Measurements from ENCODE around the gene DUSP12. TPM values are rescaled to one million over a fixed set of nuclear protein-coding genes. Genes with fewer than 3 reads are reported as not detected.
"Not testable (repeated sequence)": the region's sequence is repeated elsewhere in the genome, so short reads cannot be mapped to it uniquely, and the experiment has no call there.

The DUSP12 gene
- total RNA-seq, 3 donors from 2014 or later: 41.7 to 45.1 (median 41.7) TPM

DNA sequence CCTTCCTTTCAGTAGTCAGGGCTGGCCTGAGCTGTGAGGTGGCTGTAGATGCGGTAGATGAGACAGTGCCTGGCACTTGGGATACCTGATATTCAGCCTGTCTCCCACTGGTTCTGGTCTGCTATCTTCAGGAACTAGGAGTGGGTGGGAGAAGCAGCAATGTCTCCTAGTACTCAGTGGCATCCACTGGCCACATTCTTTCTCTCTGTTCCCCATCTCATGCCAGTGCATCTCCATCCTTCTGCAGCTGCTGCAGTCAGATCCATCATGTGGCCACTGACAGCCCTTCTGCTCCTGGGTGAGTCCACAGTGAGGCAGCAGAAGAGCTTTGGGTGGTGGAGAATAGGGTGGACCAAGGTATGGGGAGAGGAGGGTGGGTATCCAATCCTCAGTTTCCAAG lies 27.2 kb upstream of the DUSP12 start:
- H3K4me3 Mint-ChIP-seq: no peak overlapping the region
- DNase-seq: no peak

DNA sequence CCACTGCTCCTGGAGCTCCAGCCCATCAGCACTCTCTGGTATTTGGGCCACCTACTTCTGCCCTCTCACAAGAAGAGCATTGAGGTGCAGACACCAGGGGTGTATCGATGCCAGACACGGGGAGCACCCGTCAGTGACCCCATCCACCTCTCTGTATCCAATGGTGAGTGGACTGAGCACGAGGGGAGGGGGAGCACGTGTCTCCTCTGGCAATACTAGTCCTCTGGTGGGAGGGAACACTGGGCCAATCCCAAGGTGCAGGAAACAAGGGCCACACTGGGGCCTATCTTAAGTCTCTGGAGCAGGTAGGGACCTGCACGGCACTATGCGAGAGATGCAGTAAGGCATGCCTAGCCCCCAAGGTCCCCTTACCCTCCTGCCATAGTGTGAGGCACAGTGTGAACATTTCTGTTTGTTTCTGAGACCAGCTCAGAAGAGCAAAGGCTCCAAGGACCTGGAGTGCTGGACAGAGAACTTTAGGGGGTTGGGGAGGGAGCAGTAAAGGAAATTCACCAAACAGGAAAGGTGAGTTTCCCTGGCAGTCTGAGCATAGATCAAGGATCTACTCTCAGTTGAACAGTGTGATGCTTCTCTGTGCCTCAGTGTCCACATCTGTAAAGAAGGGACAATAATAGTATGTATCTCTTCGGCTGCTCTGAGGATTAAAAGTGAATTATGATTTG lies 26.0 kb upstream of the DUSP12 start:
- Mint-ChIP-seq H3K27me3 (ENCODE audit: low read depth) (peaks cover 6% of the 10 kb centered on the region), H3K4me1 (ENCODE audit: low read depth) (peaks cover 33% of the 10 kb centered on the region), H3K4me3 (no peak overlapping the region), H3K36me3 (ENCODE audit: insufficient read depth) (no peaks in the 10 kb centered on the region), H3K9me3 (no peaks in the 10 kb centered on the region)
- no peak for ATAC-seq
- no peak for DNase-seq

More for the DNA sequence above, 27.2 kb upstream of the DUSP12 start:
- no peak for ATAC-seq
- Mint-ChIP-seq H3K4me1 (ENCODE audit: low read depth) (peaks cover 24% of the 10 kb centered on the region), H3K9me3 (no peaks in the 10 kb centered on the region), H3K27me3 (ENCODE audit: low read depth) (peaks cover 6% of the 10 kb centered on the region), H3K36me3 (ENCODE audit: insufficient read depth) (no peaks in the 10 kb centered on the region)

DNA sequence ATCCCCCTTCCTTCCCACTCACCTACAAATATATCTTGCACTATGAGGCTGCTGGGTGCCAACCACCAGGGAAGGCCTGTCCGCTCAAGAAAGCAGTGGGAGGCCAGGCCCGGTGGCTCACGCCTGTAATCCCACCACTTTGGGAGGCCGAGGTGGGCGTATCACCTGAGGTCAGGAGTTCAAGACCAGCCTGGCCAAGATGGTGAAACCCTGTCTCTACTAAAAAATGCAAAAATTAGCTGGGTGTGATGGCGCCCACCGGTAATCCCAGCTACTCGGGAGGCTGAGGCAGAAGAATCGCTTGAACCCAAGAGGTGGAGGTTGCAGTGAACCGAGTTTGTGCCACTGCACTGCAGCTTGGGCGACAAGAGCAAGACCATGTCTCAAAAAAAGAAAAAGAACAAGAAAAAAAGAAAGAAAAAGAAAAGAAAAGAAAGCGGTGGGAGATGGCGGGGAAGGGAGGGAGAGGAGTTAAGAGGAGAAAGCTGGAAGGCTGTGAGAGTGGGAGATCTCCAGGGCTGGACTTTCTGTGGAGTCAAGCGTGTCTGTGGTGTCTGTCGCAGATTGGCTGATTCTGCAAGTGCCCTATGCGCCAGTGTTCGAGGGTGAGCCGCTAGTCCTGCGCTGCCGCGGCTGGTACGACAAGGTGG lies 24.2 kb upstream of the DUSP12 start:
- H3K27me3 Mint-ChIP-seq (ENCODE audit: low read depth): not testable (repeated sequence)

DNA sequence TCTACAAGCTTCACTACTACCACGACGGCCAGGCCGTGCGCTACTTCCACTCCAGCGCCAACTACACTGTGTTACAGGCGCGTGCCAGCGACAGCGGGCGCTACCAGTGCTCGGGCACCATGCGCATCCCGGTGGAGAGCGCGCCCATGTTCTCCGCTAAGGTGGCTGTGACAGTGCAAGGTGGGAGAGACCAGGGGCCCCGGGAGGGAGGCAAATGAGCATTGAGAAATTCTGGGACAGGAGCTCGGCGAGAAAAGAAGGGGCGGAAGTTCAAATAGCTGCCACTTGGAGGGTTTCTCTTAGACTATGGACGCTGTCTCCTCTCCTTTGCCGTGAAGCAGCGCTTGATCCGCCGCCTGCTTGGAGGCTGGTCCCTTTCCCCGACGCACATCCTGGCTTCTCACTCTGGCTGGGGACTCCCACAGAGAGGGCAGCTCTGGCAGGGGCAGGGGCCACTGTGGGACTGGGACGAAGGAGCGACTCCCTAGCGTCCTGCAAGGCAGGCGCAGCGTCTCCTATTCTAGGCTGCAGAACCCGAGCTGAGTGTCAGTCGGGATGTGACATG lies 23.6 kb upstream of the DUSP12 start:
- no peaks in the 10 kb centered on the region for H3K36me3 Mint-ChIP-seq (ENCODE audit: insufficient read depth)
- peaks cover 6% of the 10 kb centered on the region for H3K27me3 Mint-ChIP-seq (ENCODE audit: low read depth)
- peaks cover 51% of the 10 kb centered on the region for H3K4me1 Mint-ChIP-seq (ENCODE audit: low read depth)
- peak overlapping the region; percentile 90 for H3K4me3 Mint-ChIP-seq
- DNase-seq: peak; percentile 15
- ATAC-seq: peak; percentile 16 to 44
- H3K9me3 Mint-ChIP-seq: no peaks in the 10 kb centered on the region

More for the DNA sequence above, 24.2 kb upstream of the DUSP12 start:
- not testable (repeated sequence) for H3K9me3 Mint-ChIP-seq; DNase-seq; ATAC-seq; H3K36me3 Mint-ChIP-seq (ENCODE audit: insufficient read depth)
- H3K4me3 Mint-ChIP-seq: peak overlapping the region; percentile 90
- H3K4me1 Mint-ChIP-seq (ENCODE audit: low read depth): peaks cover 45% of the 10 kb centered on the region

DNA sequence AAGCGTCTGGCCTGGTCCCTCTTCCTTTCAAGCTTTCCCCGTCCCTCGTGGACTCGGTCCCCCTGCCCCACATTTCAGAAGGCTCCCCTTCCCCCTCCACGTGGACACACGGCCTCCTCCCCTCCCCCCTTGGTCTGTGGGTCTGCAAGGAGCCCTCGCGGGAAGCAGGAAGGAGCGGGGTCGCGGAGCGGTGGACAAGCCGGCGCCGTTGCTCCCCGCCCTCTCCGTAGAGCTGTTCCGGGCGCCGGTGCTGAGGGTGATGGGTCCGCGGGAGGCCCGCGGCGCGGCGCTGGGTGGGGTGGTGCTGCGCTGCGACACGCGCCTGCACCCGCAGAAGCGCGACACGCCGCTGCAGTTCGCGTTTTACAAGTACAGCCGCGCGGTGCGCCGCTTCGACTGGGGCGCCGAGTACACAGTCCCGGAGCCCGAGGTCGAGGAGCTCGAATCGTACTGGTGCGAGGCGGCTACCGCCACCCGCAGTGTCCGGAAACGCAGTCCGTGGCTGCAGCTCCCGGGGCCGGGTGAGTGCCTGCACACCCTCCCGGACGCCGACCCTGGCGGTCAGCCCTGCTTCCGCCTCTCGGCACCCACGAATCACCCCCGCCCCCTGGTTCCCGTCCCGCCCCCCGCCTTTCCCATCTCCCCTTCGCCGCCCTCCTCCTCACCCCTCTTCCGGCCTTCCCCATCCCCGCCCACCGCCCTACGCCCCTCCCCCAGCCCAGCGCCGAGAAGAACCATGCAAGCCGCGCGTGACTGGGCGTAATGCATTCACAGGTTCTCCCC lies 22.9 kb upstream of the DUSP12 start:
- DNase-seq (peak; percentile 63), ATAC-seq (peak; percentile 57 to 61)
- H3K27me3 Mint-ChIP-seq (ENCODE audit: low read depth): peaks cover 9% of the 10 kb centered on the region
- peaks cover 57% of the 10 kb centered on the region for H3K4me1 Mint-ChIP-seq (ENCODE audit: low read depth)
- H3K9me3 Mint-ChIP-seq: no peaks in the 10 kb centered on the region
- peak overlapping the region; percentile 90 for H3K4me3 Mint-ChIP-seq
- H3K36me3 Mint-ChIP-seq (ENCODE audit: insufficient read depth): no peaks in the 10 kb centered on the region

DNA sequence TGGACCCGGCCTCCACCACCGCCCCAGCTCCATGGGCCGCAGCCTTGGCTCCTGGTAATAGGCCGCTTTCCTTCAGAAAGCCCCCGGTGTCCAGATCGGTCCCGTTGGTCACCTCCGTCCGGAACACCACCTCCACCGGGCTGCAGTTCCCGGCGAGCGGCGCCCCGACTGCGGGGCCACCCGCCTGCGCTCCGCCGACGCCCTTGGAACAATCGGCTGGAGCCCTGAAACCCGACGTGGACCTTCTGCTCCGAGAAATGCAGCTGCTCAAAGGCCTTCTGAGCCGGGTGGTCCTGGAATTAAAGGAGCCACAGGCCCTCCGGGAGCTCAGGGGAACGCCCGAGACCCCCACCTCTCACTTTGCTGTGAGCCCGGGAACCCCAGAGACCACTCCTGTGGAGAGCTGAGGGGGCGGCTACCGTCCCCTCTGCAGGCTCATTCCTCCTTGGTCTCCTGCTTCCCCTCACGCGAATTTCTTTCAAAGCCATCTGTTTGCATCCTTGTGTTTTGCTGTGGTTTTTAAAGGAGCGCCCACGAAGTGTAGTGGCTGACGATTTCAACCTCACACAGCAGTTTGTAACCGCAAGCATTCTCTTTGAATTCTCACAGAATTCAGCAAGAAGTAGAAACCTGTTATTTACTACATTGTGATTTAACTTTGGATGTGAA lies 22.2 kb upstream of the DUSP12 start:
- ATAC-seq (peak; percentile 23 to 46), DNase-seq (no peak)
- Mint-ChIP-seq H3K4me1 (ENCODE audit: low read depth) (peaks cover 52% of the 10 kb centered on the region), H3K27me3 (ENCODE audit: low read depth) (peaks cover 9% of the 10 kb centered on the region), H3K9me3 (no peaks in the 10 kb centered on the region), H3K36me3 (ENCODE audit: insufficient read depth) (no peaks in the 10 kb centered on the region), H3K4me3 (peak overlapping the region; percentile 90)

DNA sequence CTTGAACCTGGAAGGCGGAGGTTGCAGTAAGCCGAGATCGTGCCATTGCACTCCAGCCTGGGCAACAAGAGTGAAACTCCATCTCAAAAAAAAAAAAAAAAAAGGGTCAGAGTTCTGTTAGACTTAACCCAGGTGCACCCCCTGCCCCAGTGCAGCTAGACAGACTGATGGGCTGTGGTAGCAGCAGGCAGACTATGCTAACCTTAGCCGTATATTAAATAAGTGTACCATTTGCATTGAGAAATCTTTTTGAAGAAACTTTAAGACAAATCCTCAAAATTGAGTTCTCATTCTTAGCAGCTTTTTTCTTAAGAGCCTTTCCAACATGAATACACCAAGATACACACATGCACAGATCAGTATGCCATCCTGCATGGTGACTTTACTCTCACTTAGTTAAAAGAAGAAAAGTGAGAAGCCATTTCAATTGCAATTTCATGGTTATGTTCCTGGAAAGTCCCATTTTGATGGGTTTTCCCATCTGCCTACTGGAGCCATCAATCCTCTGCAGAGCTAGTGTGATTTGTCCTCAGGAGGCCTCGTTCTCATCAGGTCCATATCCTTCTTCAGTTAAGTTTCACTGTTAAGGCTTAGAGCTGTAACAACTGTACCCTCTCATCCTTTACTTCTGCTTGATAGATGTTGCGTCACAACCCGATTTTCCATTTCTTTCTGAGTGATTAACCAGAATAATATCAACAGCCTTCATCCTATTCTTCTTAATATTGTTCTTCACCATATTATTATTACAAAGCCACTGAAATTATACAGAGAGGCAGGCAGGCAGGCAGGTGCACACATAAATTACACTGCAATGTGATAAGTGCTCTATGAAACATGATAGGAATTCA lies 21.0 kb upstream of the DUSP12 start:
- no peak for ATAC-seq
- peaks cover 52% of the 10 kb centered on the region for H3K4me1 Mint-ChIP-seq (ENCODE audit: low read depth)
- DNase-seq: no peak
- no peaks in the 10 kb centered on the region for H3K9me3 Mint-ChIP-seq
- H3K36me3 Mint-ChIP-seq (ENCODE audit: insufficient read depth): no peaks in the 10 kb centered on the region
- H3K27me3 Mint-ChIP-seq (ENCODE audit: low read depth): peaks cover 7% of the 10 kb centered on the region
- H3K4me3 Mint-ChIP-seq: peak overlapping the region; percentile 16

DNA sequence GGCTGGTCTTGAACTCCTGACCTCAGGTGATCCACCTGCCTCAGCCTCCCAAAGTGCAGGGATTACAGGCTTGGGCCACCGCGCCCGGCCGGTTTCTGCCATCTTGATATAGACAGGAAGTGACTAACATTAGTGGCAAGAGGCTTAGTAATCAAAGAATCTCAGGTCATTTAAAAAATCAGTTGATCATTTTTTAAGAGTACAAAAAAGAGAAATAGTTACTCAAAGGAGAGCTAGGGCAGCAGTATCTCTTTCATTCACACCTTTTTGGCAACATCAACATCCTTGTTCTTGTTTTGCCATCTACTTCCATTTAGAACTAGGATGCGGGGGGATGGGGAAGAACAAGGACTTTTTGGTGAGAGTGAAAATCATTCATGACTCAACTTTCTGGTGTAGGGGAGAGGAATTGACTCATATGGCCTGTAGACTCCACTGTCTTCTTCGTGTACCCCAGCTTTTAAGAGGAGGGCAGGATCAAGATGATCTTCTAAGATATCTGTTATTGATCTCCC lies 19.5 kb upstream of the DUSP12 start:
- Mint-ChIP-seq H3K9me3 (no peaks in the 10 kb centered on the region), H3K36me3 (ENCODE audit: insufficient read depth) (no peaks in the 10 kb centered on the region), H3K4me1 (ENCODE audit: low read depth) (peaks cover 49% of the 10 kb centered on the region), H3K4me3 (peak overlapping the region; percentile 16), H3K27me3 (ENCODE audit: low read depth) (peaks cover 7% of the 10 kb centered on the region)
- peak; percentile 46 to 54 for ATAC-seq
- DNase-seq: peak; percentile 23

DNA sequence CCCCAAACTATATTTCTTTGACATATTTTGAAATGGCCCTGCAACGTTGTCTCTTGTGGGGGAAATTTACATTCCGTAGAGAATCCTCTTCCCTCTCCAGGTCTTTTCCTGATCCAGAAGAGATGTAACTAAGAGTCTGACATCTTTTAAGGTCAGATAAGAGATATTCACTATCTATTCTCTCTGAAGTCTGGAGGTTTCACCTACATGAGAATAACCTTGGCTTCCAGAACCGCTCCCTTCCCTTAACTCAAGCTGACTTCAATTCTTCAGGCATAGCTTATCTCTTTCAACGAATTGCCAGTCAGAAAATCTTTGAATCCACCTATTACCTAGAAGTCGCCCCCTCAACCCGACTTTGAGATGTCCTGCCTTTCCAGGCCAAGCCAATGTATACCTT lies 18.3 kb upstream of the DUSP12 start:
- DNase-seq (no peak), ATAC-seq (no peak)
- Mint-ChIP-seq H3K36me3 (ENCODE audit: insufficient read depth) (no peaks in the 10 kb centered on the region), H3K4me3 (no peak overlapping the region), H3K27me3 (ENCODE audit: low read depth) (peaks cover 7% of the 10 kb centered on the region), H3K9me3 (no peaks in the 10 kb centered on the region), H3K4me1 (ENCODE audit: low read depth) (peaks cover 46% of the 10 kb centered on the region)

DNA sequence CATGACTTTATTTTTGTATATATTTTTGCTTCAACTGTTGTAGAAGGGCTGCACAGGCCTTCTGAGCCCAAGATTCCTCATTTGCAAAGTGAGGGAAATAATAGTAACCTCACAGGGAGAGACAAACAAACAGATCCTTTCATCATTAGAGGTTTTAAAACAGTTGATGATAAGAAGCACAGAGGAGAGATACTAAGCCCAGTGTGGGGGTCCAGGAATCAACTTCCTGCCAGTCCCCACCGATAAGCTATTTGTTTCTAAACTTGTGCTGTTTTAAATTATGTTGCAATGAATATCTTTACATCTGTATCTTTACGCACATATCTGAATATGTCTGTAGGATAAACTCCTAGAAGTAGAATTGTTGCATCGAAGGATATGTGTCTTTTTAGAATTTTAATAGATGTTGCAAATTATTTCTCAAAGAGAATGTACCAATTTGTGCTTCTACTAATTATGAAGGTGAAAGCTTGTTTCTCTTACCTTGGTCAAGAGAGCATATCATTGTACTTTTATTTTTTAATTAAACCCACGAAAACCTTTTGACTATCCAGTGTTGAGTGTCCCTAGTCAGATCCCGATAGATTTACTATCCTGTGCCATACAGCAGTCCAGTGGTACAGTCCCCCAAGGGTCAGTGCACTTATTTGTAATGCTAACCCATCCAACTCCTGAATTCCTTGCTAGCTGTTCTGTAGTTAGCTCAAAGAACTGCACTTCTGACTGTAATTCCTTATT lies 17.4 kb upstream of the DUSP12 start:
- peaks cover 50% of the 10 kb centered on the region for H3K4me1 Mint-ChIP-seq (ENCODE audit: low read depth)
- DNase-seq (no peak), ATAC-seq (no peak)
- no peaks in the 10 kb centered on the region for H3K36me3 Mint-ChIP-seq (ENCODE audit: insufficient read depth)
- no peaks in the 10 kb centered on the region for H3K9me3 Mint-ChIP-seq
- no peak overlapping the region for H3K4me3 Mint-ChIP-seq
- H3K27me3 Mint-ChIP-seq (ENCODE audit: low read depth): peaks cover 7% of the 10 kb centered on the region

DNA sequence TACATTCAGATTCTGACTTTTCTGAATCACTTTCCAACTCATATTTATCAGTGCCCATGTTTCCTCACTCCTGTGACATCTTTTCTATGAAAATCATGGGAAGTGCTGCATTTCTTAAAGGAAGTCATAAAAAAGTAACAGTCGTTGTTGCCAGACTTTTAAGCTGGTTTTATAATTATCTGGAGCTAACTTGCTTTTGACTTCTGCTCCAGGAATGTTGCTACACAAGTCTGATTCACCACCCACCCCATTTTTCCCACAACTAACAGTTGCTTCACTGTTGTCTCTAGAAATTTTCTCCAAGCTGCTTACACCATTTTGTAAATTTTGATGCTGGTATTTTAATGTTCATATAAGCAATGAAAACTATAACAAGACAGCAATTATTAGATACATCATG lies 16.1 kb upstream of the DUSP12 start:
- H3K9me3 Mint-ChIP-seq: no peaks in the 10 kb centered on the region
- peaks cover 7% of the 10 kb centered on the region for H3K27me3 Mint-ChIP-seq (ENCODE audit: low read depth)
- H3K4me3 Mint-ChIP-seq: no peak overlapping the region
- H3K4me1 Mint-ChIP-seq (ENCODE audit: low read depth): peaks cover 40% of the 10 kb centered on the region
- H3K36me3 Mint-ChIP-seq (ENCODE audit: insufficient read depth): no peaks in the 10 kb centered on the region
- ATAC-seq: no peak
- DNase-seq: no peak

DNA sequence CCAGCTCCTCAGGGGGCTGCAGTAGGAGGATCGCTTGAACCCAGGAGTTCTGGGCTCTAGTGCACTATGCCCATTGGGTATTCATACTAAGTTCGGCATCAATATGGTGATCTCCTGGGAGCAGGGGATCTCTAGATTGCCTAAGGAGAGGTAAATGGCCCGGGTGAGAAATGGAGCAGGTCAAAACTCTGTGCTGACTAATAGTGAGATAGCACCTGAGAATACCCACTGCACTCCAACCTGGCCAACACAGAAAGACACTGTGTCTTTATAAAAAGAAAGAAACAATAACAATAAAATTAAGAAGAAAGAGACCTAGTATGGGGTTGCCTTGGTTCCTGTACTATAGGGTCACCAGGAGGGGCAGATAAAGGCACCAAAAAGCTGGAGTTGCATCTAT lies 13.7 kb upstream of the DUSP12 start:
- peaks cover 7% of the 10 kb centered on the region for H3K27me3 Mint-ChIP-seq (ENCODE audit: low read depth)
- DNase-seq: no peak
- no peaks in the 10 kb centered on the region for H3K9me3 Mint-ChIP-seq
- ATAC-seq: no peak
- peaks cover 35% of the 10 kb centered on the region for H3K4me1 Mint-ChIP-seq (ENCODE audit: low read depth)
- H3K36me3 Mint-ChIP-seq (ENCODE audit: insufficient read depth): no peaks in the 10 kb centered on the region
- H3K4me3 Mint-ChIP-seq: no peak overlapping the region
